Neural cell (in vitro differentiated cells): Measurements from ENCODE around the gene HIRIP3. TPM values are rescaled to one million over a fixed set of nuclear protein-coding genes. Genes with fewer than 3 reads are reported as not detected.

Experiments
- H2AFZ ChIP-seq: fragments of 200-600, 300-800 bp; sonication (generic), shearing (Covaris generic); 2 replicates; pipeline ENCODE4 v1.6.0; 2014; ENCODE audit warnings: low read depth, mild to moderate bottlenecking, antibody characterized with exemption, low read length, moderate library complexity
- H3F3A ChIP-seq: fragments of 200-600 bp; shearing (Covaris generic); 2 replicates; pipeline ENCODE4 v1.6.1; 2016; ENCODE audit warnings: mild to moderate bottlenecking, moderate library complexity, mixed read lengths, antibody characterized with exemption, low read length; ENCODE audit not compliant: insufficient read depth, poor library complexity, severe bottlenecking
- H3K27ac ChIP-seq: fragments of 200-600, 300-800 bp; sonication (generic), shearing (Covaris generic); 2 replicates; pipeline ENCODE4 v1.5.1; 2014; ENCODE audit warnings: mild to moderate bottlenecking, low read length, moderate library complexity
- H3K27me3 ChIP-seq: fragments of 300-800, 200-600 bp; sonication (generic), shearing (Covaris generic); 2 replicates; pipeline ENCODE4 v1.6.0; 2014; ENCODE audit warnings: mild to moderate bottlenecking, low read depth, low read length, moderate library complexity; ENCODE audit not compliant: insufficient read depth
- H3K36me3 ChIP-seq: fragments of 300-800, 200-600 bp; sonication (generic), shearing (Covaris generic); 2 replicates; pipeline ENCODE4 v1.5.1; 2014; ENCODE audit warnings: mild to moderate bottlenecking, antibody characterized with exemption, low read length, moderate library complexity; ENCODE audit not compliant: insufficient read depth
- H3K4me2 ChIP-seq: fragments of 300-800, 200-600 bp; sonication (generic), shearing (Covaris generic); 2 replicates; pipeline ENCODE4 v1.6.0; 2014; ENCODE audit warnings: mild to moderate bottlenecking, low read length
- H3K4me3 ChIP-seq: fragments of 300-800, 200-600 bp; sonication (generic), shearing (Covaris generic); 2 replicates; pipeline ENCODE4 v1.5.1; 2014; ENCODE audit warnings: mild to moderate bottlenecking, low read length, moderate library complexity
- H3K79me2 ChIP-seq: fragments of 200-600 bp; shearing (Covaris generic); replicated peaks from 2 replicates; pipeline ENCODE4 v1.6.0; 2014; ENCODE audit warnings: mild to moderate bottlenecking, low read length, moderate library complexity; ENCODE audit not compliant: insufficient read depth
- H3K9ac ChIP-seq: fragments of 300-800, 200-600 bp; sonication (generic), shearing (Covaris generic); 2 replicates; pipeline ENCODE4 v1.6.1; 2016; ENCODE audit warnings: mild to moderate bottlenecking, low read length, mixed read lengths
- H3K9me2 ChIP-seq: fragments of 200-600 bp; shearing (Covaris generic); 2 replicates; pipeline ENCODE4 v1.6.1; 2016; ENCODE audit warnings: mild to moderate bottlenecking, low read length, mixed read lengths; ENCODE audit not compliant: insufficient read depth
- H3K9me3 ChIP-seq: fragments of 200-600, 300-800 bp; sonication (generic), shearing (Covaris generic); 2 replicates; pipeline ENCODE4 v1.6.1; 2016; ENCODE audit warnings: mild to moderate bottlenecking, mixed run types, low read length, moderate library complexity, mixed read lengths
- H4K20me1 ChIP-seq: fragments of 200-600 bp; shearing (Covaris generic); 2 replicates; pipeline ENCODE4 v1.6.1; 2016; ENCODE audit warnings: mild to moderate bottlenecking, mixed run types; ENCODE audit not compliant: insufficient read depth
- CTCF ChIP-seq: fragments of 450-650 bp; IDR thresholded peaks from 2 replicates; pipeline ENCODE4 v1.5.1; 2014; ENCODE audit warnings: antibody characterized with exemption, mild to moderate bottlenecking, moderate library complexity; ENCODE audit not compliant: poor library complexity, severe bottlenecking
- EP300 ChIP-seq: fragments of 450-650 bp; conservative IDR thresholded peaks from 2 replicates; pipeline ENCODE4 v1.6.1; 2014; ENCODE audit warnings: antibody characterized with exemption, mild to moderate bottlenecking, moderate library complexity; ENCODE audit not compliant: poor library complexity, severe bottlenecking
- EZH2 ChIP-seq: fragments of 200-600, 300-800 bp; shearing (Covaris generic), sonication (generic); IDR thresholded peaks from 2 replicates; pipeline ENCODE4 v1.6.1; 2014; ENCODE audit warnings: antibody characterized with exemption, low read length, borderline replicate concordance, mild to moderate bottlenecking; ENCODE audit not compliant: insufficient read depth, poor library complexity, severe bottlenecking
- MXI1 ChIP-seq: fragments of 450-650 bp; conservative IDR thresholded peaks from 2 replicates; pipeline ENCODE4 v1.6.1; 2014; ENCODE audit warnings: antibody characterized with exemption, mild to moderate bottlenecking; ENCODE audit not compliant: poor library complexity, severe bottlenecking
- POLR2AphosphoS5 ChIP-seq: IDR thresholded peaks from 2 replicates; pipeline ENCODE4 v1.6.1; 2012
- RAD21 ChIP-seq: fragments of 450-650 bp; conservative IDR thresholded peaks from 2 replicates; pipeline ENCODE4 v1.6.1; 2014; ENCODE audit warnings: antibody characterized with exemption, mild to moderate bottlenecking, moderate library complexity
- REST ChIP-seq: IDR thresholded peaks from 2 replicates; pipeline ENCODE4 v1.6.1; 2012; ENCODE audit warnings: borderline replicate concordance
- SMC3 ChIP-seq: fragments of 450-650 bp; conservative IDR thresholded peaks from 2 replicates; pipeline ENCODE4 v1.6.1; 2014; ENCODE audit warnings: antibody characterized with exemption, mild to moderate bottlenecking, moderate library complexity; ENCODE audit not compliant: poor library complexity
- TAF1 ChIP-seq: IDR thresholded peaks from 2 replicates; pipeline ENCODE4 v1.6.1; 2012; ENCODE audit warnings: low read depth
- polyA plus RNA-seq: library from polyadenylated mRNA; depleted of rRNA; stranded (reverse); fragments of >200 nt; gene quantifications from 2 replicates; pipeline ENCODE4 v1.2.3, GENCODE V29; 2014

The HIRIP3 gene
- polyA plus RNA-seq, 1 donor from 2014 or later = 51.2 TPM

- Histone ChIP-seq H3K4me2 (no peak overlapping the region), H3F3A (no peaks in the 10 kb centered on the region), H4K20me1 (no peaks in the 10 kb centered on the region), H2AFZ (no peak overlapping the region), H3K9me2 (no peaks in the 10 kb centered on the region), H3K36me3 (no peaks in the 10 kb centered on the region), H3K9ac (no peak overlapping the region), H3K27me3 (no peaks in the 10 kb centered on the region), H3K4me3 (no peak overlapping the region), H3K79me2 (no peaks in the 10 kb centered on the region), H3K9me3 (no peaks in the 10 kb centered on the region), H3K27ac (no peak overlapping the region)
- no peak for TF ChIP-seq TAF1
- TF ChIP-seq MXI1 = no peak
- TF ChIP-seq RAD21 = no peak
- TF ChIP-seq POLR2AphosphoS5 = no peak
- no peak for TF ChIP-seq CTCF
- no peak for TF ChIP-seq SMC3
- TF ChIP-seq REST = no peak
- TF ChIP-seq EZH2 = no peak
- TF ChIP-seq EP300 = no peak
Observed at GRCh38 chr16:29984764-29985147, 10.7 kb downstream of the HIRIP3 start.

- Histone ChIP-seq H2AFZ (no peak overlapping the region), H3K27ac (no peak overlapping the region), H3K79me2 (no peaks in the 10 kb centered on the region), H3K4me2 (no peak overlapping the region), H3K4me3 (no peak overlapping the region), H3K9me2 (no peaks in the 10 kb centered on the region), H4K20me1 (no peaks in the 10 kb centered on the region), H3K9me3 (no peaks in the 10 kb centered on the region), H3K36me3 (no peaks in the 10 kb centered on the region), H3K27me3 (no peaks in the 10 kb centered on the region), H3K9ac (no peak overlapping the region), H3F3A (no peaks in the 10 kb centered on the region)
- TF ChIP-seq MXI1 (no peak), POLR2AphosphoS5 (no peak), SMC3 (no peak)
Observed at GRCh38 chr16:29984137-29984763, 11.2 kb downstream of the HIRIP3 start.
